Large intestine (tissue), 3 donors: Measurements from ENCODE around the gene F2RL3. TPM values are rescaled to one million over a fixed set of nuclear protein-coding genes. Genes with fewer than 3 reads are reported as not detected.

ENCODE experiments used
- DNase-seq, 2 donors: peaks; one replicate each; pipeline versions ENCODE4 v3.0.0 to v3.0.0-alpha.2; 2013
- H3K27ac ChIP-seq: one replicate; pipeline ENCODE4 v1.5.1; 2013; ENCODE audit warnings: low read length
- H3K27me3 ChIP-seq: 2 replicates; pipeline ENCODE4 v1.6.1; 2013; ENCODE audit warnings: low read length; ENCODE audit not compliant: control insufficient read depth, insufficient read depth
- H3K36me3 ChIP-seq: 2 replicates; pipeline ENCODE4 v1.6.1; 2013; ENCODE audit warnings: low read length; ENCODE audit not compliant: control insufficient read depth, insufficient read depth
- H3K4me1 ChIP-seq: one replicate; pipeline ENCODE4 v1.6.1; 2013; ENCODE audit warnings: low read length; ENCODE audit not compliant: control insufficient read depth, insufficient read depth
- H3K4me3 ChIP-seq: one replicate; pipeline ENCODE4 v1.5.1; 2013; ENCODE audit warnings: low read length
- H3K9me3 ChIP-seq: one replicate; pipeline ENCODE4 v1.6.1; 2013; ENCODE audit warnings: mild to moderate bottlenecking, low read depth, low read length, moderate library complexity; ENCODE audit not compliant: control insufficient read depth
- WGBS: methylation state at CpG from one replicate; pipeline ENCODE4 v1.1.5; 2013; ENCODE audit warnings: low lambda C conversion rate; ENCODE audit not compliant: insufficient coverage; 5-methylcytosine and 5-hydroxymethylcytosine counted together
- polyA plus RNA-seq: library from polyadenylated mRNA; unstranded; fragments of 120-200 nt; gene quantifications from one replicate; pipeline ENCODE4 v1.2.1, GENCODE V29; 2013

F2RL3 gene
- polyA plus RNA-seq, 1 donor, result 0.99 TPM

DNA sequence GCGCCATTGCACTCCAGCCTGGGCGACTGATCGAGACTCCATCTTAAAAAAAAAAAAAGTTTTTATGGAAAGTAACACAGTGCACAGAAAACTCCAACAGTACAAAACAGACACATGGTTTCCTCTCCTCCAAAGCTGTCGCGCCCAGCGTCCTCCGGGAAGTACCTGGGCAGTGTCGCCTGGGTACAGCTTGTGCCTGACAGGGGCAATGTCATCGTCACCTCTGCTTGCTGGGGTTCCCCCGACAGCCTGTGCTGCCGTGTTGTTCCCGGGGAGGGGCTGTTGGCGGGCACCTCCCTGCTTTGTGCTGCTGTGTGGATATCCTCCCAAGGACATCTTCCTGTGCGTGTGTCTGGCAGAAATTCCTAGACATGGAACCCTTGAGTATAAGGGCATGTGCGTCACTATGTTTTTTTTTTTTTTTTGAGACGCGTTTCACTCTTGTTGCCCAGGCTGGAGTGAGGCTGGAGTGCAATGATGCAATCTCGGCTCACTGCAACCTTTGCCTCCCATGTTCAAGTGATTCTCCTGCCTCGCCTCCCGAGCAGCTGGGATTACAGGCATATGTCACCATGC is 2.4 kb upstream of the F2RL3 start:
- H3K4me3 ChIP-seq, result no peak overlapping the region
- DNase-seq, result peak; percentile 36 to 67
- H3K9me3 ChIP-seq, result peaks cover 6% of the 10 kb centered on the region
- H3K27me3 ChIP-seq, result no peaks in the 10 kb centered on the region
- peaks cover 7% of the 10 kb centered on the region for H3K4me1 ChIP-seq
- no CpG with 5 or more reads among the region's 20 CpGs for WGBS
- no peak overlapping the region for H3K27ac ChIP-seq
- H3K36me3 ChIP-seq, result no peaks in the 10 kb centered on the region

DNA sequence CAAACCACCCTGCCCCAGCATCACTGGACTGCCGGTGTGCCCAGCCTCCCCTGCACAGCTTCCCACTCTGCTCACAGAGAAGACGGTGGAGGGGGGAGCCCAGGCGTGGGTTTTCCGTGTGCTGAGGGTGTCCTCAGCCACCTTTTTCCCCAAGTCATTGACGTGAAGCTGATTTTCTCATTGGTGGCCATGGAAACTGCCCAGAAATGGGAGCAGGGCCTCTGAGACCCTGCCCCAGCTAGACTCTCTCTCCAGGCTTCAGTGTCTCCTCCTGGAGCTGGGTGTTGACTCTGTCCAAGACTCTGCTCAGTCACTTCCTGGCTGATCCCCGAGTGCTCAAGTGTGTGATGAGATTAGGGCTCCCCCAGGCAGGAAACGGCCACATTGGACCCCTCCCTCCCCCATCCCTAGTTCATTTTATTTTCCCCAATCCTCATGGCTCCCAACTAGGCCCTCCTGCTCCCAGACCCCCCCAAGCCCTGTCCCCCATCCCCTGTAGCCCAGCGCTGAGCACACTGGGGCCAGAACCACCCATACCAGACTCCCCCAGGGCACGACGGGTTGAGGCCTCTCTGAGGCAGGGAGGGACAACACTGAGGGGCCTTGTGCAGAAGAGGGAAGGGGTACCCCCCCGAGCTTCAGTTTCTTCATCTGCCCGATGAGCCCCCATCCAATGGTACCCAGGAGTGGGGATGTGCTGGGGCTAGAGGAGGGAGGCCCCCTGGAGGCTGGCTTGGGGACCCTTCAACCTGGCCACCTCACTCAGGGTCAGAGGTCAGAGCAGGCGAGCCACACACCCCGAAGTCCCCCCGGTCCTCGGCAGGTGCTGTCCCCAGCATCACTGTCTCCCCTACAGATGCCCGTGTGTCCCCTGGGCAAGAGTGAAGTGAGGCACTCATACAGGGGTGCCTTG is 1.2 kb upstream of the F2RL3 start:
- Histone ChIP-seq H3K9me3 (peaks cover 6% of the 10 kb centered on the region), H3K4me3 (no peak overlapping the region), H3K4me1 (peaks cover 7% of the 10 kb centered on the region), H3K27ac (no peak overlapping the region), H3K27me3 (no peaks in the 10 kb centered on the region), H3K36me3 (no peaks in the 10 kb centered on the region)
- no peak for DNase-seq
- no CpG with 5 or more reads among the region's 17 CpGs for WGBS

DNA sequence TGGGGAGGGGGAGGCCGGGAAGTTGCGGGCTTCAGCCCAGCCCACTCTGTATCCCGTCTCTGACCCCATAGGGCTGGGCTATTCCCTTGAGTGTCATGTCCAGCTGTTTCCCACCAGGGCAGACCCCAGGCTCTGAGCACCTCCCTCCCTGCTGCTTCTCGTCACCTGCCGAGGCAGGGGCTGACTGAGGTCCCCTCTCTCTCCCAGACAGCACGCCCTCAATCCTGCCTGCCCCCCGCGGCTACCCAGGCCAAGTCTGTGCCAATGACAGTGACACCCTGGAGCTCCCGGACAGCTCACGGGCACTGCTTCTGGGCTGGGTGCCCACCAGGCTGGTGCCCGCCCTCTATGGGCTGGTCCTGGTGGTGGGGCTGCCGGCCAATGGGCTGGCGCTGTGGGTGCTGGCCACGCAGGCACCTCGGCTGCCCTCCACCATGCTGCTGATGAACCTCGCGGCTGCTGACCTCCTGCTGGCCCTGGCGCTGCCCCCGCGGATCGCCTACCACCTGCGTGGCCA is 625 bp downstream of the F2RL3 start:
- no peaks in the 10 kb centered on the region for H3K36me3 ChIP-seq
- no CpG with 5 or more reads among the region's 22 CpGs for WGBS
- peak overlapping the region; percentile 12 for H3K27ac ChIP-seq
- H3K27me3 ChIP-seq, result peaks cover 6% of the 10 kb centered on the region
- DNase-seq, result no peak
- peak overlapping the region; percentile 10 for H3K4me3 ChIP-seq
- H3K9me3 ChIP-seq, result no peaks in the 10 kb centered on the region
- H3K4me1 ChIP-seq, result peaks cover 7% of the 10 kb centered on the region

DNA sequence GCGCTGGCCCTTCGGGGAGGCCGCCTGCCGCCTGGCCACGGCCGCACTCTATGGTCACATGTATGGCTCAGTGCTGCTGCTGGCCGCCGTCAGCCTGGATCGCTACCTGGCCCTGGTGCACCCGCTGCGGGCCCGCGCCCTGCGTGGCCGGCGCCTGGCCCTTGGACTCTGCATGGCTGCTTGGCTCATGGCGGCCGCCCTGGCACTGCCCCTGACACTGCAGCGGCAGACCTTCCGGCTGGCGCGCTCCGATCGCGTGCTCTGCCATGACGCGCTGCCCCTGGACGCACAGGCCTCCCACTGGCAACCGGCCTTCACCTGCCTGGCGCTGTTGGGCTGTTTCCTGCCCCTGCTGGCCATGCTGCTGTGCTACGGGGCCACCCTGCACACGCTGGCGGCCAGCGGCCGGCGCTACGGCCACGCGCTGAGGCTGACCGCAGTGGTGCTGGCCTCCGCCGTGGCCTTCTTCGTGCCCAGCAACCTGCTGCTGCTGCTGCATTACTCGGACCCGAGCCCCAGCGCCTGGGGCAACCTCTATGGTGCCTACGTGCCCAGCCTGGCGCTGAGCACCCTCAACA is 1.2 kb downstream of the F2RL3 start:
- H3K27ac ChIP-seq, result no peak overlapping the region

DNA sequence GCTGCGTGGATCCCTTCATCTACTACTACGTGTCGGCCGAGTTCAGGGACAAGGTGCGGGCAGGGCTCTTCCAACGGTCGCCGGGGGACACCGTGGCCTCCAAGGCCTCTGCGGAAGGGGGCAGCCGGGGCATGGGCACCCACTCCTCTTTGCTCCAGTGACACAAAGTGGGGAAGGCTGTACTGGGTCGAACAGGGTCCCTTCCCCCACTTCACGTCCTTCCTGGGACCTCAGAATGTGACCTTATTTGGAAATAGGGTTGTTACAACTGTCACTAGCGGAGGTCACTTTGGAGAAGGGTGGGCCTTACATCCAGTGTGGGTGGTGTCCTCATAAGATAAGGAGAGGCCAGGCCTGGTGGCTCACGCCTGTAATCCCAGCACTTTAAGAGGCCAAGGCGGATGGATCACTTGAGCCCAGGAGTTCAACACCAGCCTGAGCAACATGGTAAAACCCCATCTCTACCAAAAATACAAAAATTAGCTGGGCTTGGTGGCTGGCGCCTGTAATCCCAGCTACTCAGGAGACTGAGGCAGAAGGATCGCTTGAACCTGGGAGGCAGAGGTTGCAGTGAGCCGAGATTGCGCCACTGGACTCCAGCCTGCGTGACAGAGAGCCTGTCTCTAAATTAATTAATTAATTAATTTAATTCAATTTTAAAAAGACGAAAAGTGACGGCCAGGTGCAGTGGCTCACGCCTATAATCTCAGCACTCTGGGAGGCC is 1.8 kb downstream of the F2RL3 start:
- Histone ChIP-seq H3K27me3 (peaks cover 10% of the 10 kb centered on the region), H3K27ac (no peak overlapping the region), H3K9me3 (no peaks in the 10 kb centered on the region), H3K4me3 (no peak overlapping the region), H3K36me3 (no peaks in the 10 kb centered on the region), H3K4me1 (peaks cover 7% of the 10 kb centered on the region)
- DNase-seq, result no peak
- no CpG with 5 or more reads among the region's 24 CpGs for WGBS

More for the DNA sequence above, 1.2 kb downstream of the F2RL3 start:
- no CpG with 5 or more reads among the region's 48 CpGs for WGBS
- no peaks in the 10 kb centered on the region for H3K9me3 ChIP-seq
- peaks cover 7% of the 10 kb centered on the region for H3K4me1 ChIP-seq
- H3K4me3 ChIP-seq, result no peak overlapping the region
- H3K36me3 ChIP-seq, result no peaks in the 10 kb centered on the region
- DNase-seq, result no peak
- peaks cover 6% of the 10 kb centered on the region for H3K27me3 ChIP-seq

DNA sequence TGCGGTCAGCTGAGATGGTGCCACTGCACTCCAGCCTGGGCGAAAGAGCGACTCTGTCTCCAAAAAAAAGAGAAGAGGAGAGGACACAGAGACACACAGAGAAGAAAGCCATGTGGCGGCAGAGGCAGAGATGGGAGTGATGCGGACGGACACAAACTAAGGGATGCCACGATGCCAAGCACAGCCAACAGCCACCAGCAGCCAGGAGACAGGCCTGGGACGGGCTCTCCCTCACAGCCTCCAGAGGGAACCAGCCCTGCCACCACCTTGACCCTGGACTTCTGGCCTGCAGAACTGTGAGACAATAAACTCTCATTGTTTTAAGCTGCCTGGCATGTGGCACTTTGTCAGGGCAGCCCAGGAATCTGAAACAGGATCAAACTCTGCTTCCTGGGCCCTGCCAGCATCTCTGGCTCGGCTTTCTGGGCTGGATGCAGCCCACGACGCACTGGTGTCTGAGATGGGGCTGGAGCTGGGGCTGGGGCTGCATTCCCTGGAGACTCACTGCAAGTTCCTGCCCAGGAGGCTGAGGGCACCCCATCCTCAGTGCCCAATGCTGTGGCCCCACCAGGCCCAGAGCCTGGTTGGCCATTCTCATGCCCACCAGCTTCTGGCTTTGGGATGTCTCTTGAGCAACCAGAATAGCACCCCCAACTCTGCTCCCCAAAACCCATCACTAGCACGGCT is 3.0 kb downstream of the F2RL3 start:
- Histone ChIP-seq H3K4me1 (peaks cover 11% of the 10 kb centered on the region), H3K27me3 (peaks cover 20% of the 10 kb centered on the region), H3K9me3 (no peaks in the 10 kb centered on the region), H3K4me3 (no peak overlapping the region), H3K27ac (no peak overlapping the region), H3K36me3 (no peaks in the 10 kb centered on the region)
- no CpG with 5 or more reads among the region's 12 CpGs for whole genome bisulfite sequencing
- no peak for DNase-seq

DNA sequence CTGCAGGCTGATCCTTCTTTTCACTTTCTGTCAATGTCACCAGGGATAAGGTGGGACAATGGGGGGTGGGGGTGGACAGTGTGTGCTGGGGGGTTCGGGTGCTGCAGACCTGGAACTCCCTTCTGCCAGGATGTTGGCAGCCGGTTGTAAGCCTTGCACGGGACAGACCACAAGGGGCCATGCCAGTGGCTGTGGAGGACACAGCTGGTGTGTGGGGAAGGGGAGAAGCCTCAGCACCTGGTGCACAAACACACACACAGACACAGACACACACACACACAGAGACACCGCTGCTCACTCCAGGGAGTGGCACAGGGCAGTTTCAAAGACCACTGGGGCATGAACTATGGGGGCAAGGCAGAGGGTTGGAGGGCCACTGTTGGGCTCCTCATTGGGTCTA is 3.6 kb downstream of the F2RL3 start:
- DNase-seq, result no peak
- Histone ChIP-seq H3K36me3 (no peaks in the 10 kb centered on the region), H3K27ac (no peak overlapping the region), H3K27me3 (peaks cover 21% of the 10 kb centered on the region), H3K4me1 (peaks cover 11% of the 10 kb centered on the region), H3K4me3 (no peak overlapping the region), H3K9me3 (peaks cover 3% of the 10 kb centered on the region)
- WGBS, result no CpG with 5 or more reads among the region's 4 CpGs

DNA sequence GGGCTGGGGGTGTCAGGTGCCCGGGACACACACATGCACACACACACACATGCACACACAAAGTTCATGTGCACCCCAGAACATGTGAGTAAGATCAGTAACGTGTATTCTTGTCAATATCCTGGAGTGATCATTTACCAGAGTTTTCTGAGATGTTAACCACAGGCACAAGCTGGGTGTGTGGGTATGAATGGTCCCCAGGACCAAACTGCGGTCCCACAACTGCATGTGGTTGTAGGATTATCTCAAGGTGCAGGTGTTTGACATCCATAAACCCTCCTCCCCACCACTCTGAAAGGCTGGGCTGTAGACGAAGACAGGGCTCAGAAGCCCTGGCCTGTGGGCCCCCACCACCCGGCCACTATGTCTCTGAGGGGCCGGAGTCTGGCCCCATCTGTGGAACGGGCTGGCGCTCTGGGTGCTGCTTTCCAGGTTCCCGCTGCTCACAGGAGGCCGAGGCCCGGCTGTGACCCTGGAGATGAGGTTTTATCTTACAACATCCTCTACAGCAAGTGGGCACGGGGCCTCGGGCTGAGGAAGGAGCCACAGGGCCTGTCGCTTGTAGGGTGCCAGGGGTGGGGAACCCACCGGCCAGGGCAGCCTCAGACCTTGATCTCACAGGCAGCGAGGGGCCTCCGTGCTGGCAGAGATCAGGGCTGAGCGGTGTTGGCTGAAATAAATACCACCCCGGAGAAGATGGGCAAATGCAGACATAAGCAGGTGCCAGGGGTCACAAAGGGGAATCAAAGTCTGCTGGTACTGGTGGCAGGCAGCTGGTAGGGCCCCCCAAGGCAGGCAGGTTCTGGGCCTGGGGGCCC is 4.3 kb downstream of the F2RL3 start:
- H3K36me3 ChIP-seq, result no peaks in the 10 kb centered on the region
- H3K4me3 ChIP-seq, result no peak overlapping the region
- H3K27ac ChIP-seq, result no peak overlapping the region
- DNase-seq, result no peak
- no CpG with 5 or more reads among the region's 19 CpGs for WGBS
- H3K27me3 ChIP-seq, result peaks cover 24% of the 10 kb centered on the region
- peaks cover 8% of the 10 kb centered on the region for H3K4me1 ChIP-seq
- H3K9me3 ChIP-seq, result peaks cover 4% of the 10 kb centered on the region

DNA sequence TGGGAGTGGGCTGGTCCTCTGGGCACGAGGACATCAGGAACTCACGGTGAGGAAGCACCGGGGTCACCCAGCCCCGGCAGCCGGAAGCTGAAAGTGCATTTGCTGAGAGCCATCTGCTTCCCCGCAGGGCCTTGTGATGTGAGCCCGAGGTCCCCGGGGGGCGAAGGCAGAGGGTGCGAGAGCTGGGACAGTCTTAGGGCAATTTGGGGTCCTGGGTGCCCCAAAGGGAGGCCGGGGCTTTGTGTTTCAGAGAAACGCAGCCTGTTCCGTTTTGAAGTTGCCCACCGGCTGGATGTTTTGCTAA is 4.8 kb downstream of the F2RL3 start:
- peaks cover 24% of the 10 kb centered on the region for H3K27me3 ChIP-seq
- no peak for DNase-seq
- WGBS, result no CpG with 5 or more reads among the region's 14 CpGs
- no peak overlapping the region for H3K27ac ChIP-seq
- peaks cover 8% of the 10 kb centered on the region for H3K4me1 ChIP-seq
- no peaks in the 10 kb centered on the region for H3K36me3 ChIP-seq
- H3K9me3 ChIP-seq, result peaks cover 4% of the 10 kb centered on the region
- no peak overlapping the region for H3K4me3 ChIP-seq
